ENCODE measurements around the gene CHST6.

Gene CHST6

GRCh38 chr16:75452464-75453190 lies 42.6 kb downstream of the CHST6 start:
- no peak overlapping the region for H2BK120ac ChIP-seq (ENCODE audit: low read depth, low read length)
- no peak overlapping the region for H2BK15ac ChIP-seq (ENCODE audit: low read depth, poor library complexity, severe bottlenecking)
- H3K4me3 ChIP-seq (ENCODE audit: insufficient read depth in 1 of 2, low read depth in 1 of 2, low read length in 2 of 2) = no peak overlapping the region
- 95% methylated on average over 12 of the region's 12 CpGs for WGBS
- H3K18ac ChIP-seq (ENCODE audit: low read depth in 1 of 2, low read length in 2 of 2) = no peak overlapping the region
- H3K36me3 ChIP-seq (ENCODE audit: control insufficient read depth in 1 of 2, insufficient read depth in 2 of 2, low read depth in 1 of 2, low read length in 2 of 2) = peaks cover 15 to 25% of the 10 kb centered on the region in 2 experiments
- H3K23ac ChIP-seq (ENCODE audit: low read length in 2 of 2) = no peak overlapping the region
- peak overlapping the region; percentile 26 for H2AK5ac ChIP-seq (ENCODE audit: low read length, severe bottlenecking)
- no peak overlapping the region for H3K14ac ChIP-seq (ENCODE audit: low read length in 2 of 2)
- no peak overlapping the region for H3K9ac ChIP-seq (ENCODE audit: low read length)
- no peak overlapping the region for H3K4ac ChIP-seq (ENCODE audit: low read depth in 1 of 2, low read length in 2 of 2)
- H2BK12ac ChIP-seq (ENCODE audit: low read length in 2 of 2) = no peak overlapping the region
- no peaks in the 10 kb centered on the region for H3K27me3 ChIP-seq (ENCODE audit: control insufficient read depth in 1 of 2, insufficient read depth in 1 of 2, low read length in 2 of 2)
- peaks cover 15% of the 10 kb centered on the region for H3K4me1 ChIP-seq (ENCODE audit: control insufficient read depth, insufficient read depth, low read depth, low read length)
- H4K91ac ChIP-seq (ENCODE audit: low read length) = no peak overlapping the region
- H3K4me2 ChIP-seq (ENCODE audit: low read length, poor library complexity, severe bottlenecking) = no peak overlapping the region
- no peaks in the 10 kb centered on the region for H3K9me3 ChIP-seq (ENCODE audit: control insufficient read depth, low read length)
- no peak overlapping the region for H2BK5ac ChIP-seq (ENCODE audit: low read depth, low read length, poor library complexity, severe bottlenecking)
- H2AFZ ChIP-seq (ENCODE audit: low read depth, low read length) = no peak overlapping the region
- no peak overlapping the region for H3K27ac ChIP-seq (ENCODE audit: low read length, poor library complexity, severe bottlenecking)
- no peak overlapping the region for H4K8ac ChIP-seq (ENCODE audit: low read length)
- peaks cover 29% of the 10 kb centered on the region for H3K79me1 ChIP-seq (replicated peaks; ENCODE audit: low read length, poor library complexity, severe bottlenecking)
- no peak for DNase-seq

DNA sequence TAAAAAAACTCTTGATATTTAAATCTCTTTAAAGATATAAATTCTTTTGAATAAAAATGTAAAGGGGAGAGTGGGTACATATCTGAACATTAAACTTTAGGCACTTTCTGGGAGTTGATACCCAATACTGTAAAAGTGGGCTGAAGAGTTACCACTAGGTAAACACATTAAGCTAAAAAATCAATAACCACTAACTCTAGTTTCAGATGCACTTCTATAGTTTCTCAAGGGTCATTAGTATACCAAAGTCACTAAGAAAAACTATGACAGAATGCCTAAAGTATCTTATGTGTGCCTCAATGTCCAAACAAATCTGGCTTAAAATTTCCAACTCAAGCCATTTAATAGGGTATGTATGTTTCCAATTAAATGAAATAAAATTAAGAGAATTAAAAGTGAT lies 48.8 kb downstream of the CHST6 start:
- Histone ChIP-seq H3K23ac (ENCODE audit: low read length in 2 of 2) (no peak overlapping the region), H2AK5ac (ENCODE audit: low read length, severe bottlenecking) (no peak overlapping the region), H2BK120ac (ENCODE audit: low read depth, low read length) (no peak overlapping the region), H4K91ac (ENCODE audit: low read length) (no peak overlapping the region), H3K79me1 (replicated peaks; ENCODE audit: low read length, poor library complexity, severe bottlenecking) (peaks cover 24% of the 10 kb centered on the region), H3K18ac (ENCODE audit: low read depth in 1 of 2, low read length in 2 of 2) (no peak overlapping the region), H3K9me3 (ENCODE audit: control insufficient read depth, low read length) (no peaks in the 10 kb centered on the region), H2AFZ (ENCODE audit: low read depth, low read length) (no peak overlapping the region), H3K27me3 (ENCODE audit: control insufficient read depth in 1 of 2, insufficient read depth in 1 of 2, low read length in 2 of 2) (no peaks in the 10 kb centered on the region), H3K14ac (ENCODE audit: low read length in 2 of 2) (no peak overlapping the region), H3K4me3 (ENCODE audit: insufficient read depth in 1 of 2, low read depth in 1 of 2, low read length in 2 of 2) (no peak overlapping the region), H3K4me1 (ENCODE audit: control insufficient read depth, insufficient read depth, low read depth, low read length) (no peaks in the 10 kb centered on the region), H4K8ac (ENCODE audit: low read length) (no peak overlapping the region), H3K4ac (ENCODE audit: low read depth in 1 of 2, low read length in 2 of 2) (no peak overlapping the region), H3K27ac (ENCODE audit: low read length, poor library complexity, severe bottlenecking) (no peak overlapping the region), H2BK15ac (ENCODE audit: low read depth, poor library complexity, severe bottlenecking) (no peak overlapping the region), H2BK5ac (ENCODE audit: low read depth, low read length, poor library complexity, severe bottlenecking) (no peak overlapping the region), H3K4me2 (ENCODE audit: low read length, poor library complexity, severe bottlenecking) (no peak overlapping the region), H2BK12ac (ENCODE audit: low read length in 2 of 2) (no peak overlapping the region), H3K36me3 (ENCODE audit: control insufficient read depth in 1 of 2, insufficient read depth in 2 of 2, low read depth in 1 of 2, low read length in 2 of 2) (peaks cover 16 to 37% of the 10 kb centered on the region in 2 experiments), H3K9ac (ENCODE audit: low read length) (no peak overlapping the region)
- no peak for DNase-seq

- H4K8ac ChIP-seq (ENCODE audit: low read length) = no peak overlapping the region
- H2BK120ac ChIP-seq (ENCODE audit: low read depth, low read length) = no peak overlapping the region
- no peak overlapping the region for H2BK15ac ChIP-seq (ENCODE audit: low read depth, poor library complexity, severe bottlenecking)
- peaks cover 14 to 30% of the 10 kb centered on the region in 2 experiments for H3K36me3 ChIP-seq (ENCODE audit: control insufficient read depth in 1 of 2, insufficient read depth in 2 of 2, low read depth in 1 of 2, low read length in 2 of 2)
- no peak overlapping the region for H2BK5ac ChIP-seq (ENCODE audit: low read depth, low read length, poor library complexity, severe bottlenecking)
- H3K23ac ChIP-seq (ENCODE audit: low read length in 2 of 2) = no peak overlapping the region
- no peak overlapping the region for H3K14ac ChIP-seq (ENCODE audit: low read length in 2 of 2)
- H2AFZ ChIP-seq (ENCODE audit: low read depth, low read length) = no peak overlapping the region
- 87% methylated on average over 3 of the region's 5 CpGs for WGBS
- no peak for DNase-seq
- H3K4ac ChIP-seq (ENCODE audit: low read depth in 1 of 2, low read length in 2 of 2) = no peak overlapping the region
- no peak overlapping the region for H3K4me3 ChIP-seq (ENCODE audit: insufficient read depth in 1 of 2, low read depth in 1 of 2, low read length in 2 of 2)
- no peaks in the 10 kb centered on the region for H3K4me1 ChIP-seq (ENCODE audit: control insufficient read depth, insufficient read depth, low read depth, low read length)
- no peak overlapping the region for H4K91ac ChIP-seq (ENCODE audit: low read length)
- no peak overlapping the region for H2AK5ac ChIP-seq (ENCODE audit: low read length, severe bottlenecking)
- H2BK12ac ChIP-seq (ENCODE audit: low read length in 2 of 2) = no peak overlapping the region
- no peak overlapping the region for H3K27ac ChIP-seq (ENCODE audit: low read length, poor library complexity, severe bottlenecking)
- no peak overlapping the region for H3K9ac ChIP-seq (ENCODE audit: low read length)
- no peaks in the 10 kb centered on the region for H3K9me3 ChIP-seq (ENCODE audit: control insufficient read depth, low read length)
- no peaks in the 10 kb centered on the region for H3K27me3 ChIP-seq (ENCODE audit: control insufficient read depth in 1 of 2, insufficient read depth in 1 of 2, low read length in 2 of 2)
- peaks cover 19% of the 10 kb centered on the region for H3K79me1 ChIP-seq (replicated peaks; ENCODE audit: low read length, poor library complexity, severe bottlenecking)
- no peak overlapping the region for H3K18ac ChIP-seq (ENCODE audit: low read depth in 1 of 2, low read length in 2 of 2)
- H3K4me2 ChIP-seq (ENCODE audit: low read length, poor library complexity, severe bottlenecking) = no peak overlapping the region
Measured at GRCh38 chr16:75445298-75445697, 49.9 kb downstream of the CHST6 start.

- peak; percentile 34 for DNase-seq
- H2BK15ac ChIP-seq (ENCODE audit: low read depth, poor library complexity, severe bottlenecking) = no peak overlapping the region
- WGBS = no CpG with 5 or more reads among the region's 3 CpGs
- H2BK5ac ChIP-seq (ENCODE audit: low read depth, low read length, poor library complexity, severe bottlenecking) = no peak overlapping the region
- no peak overlapping the region for H4K8ac ChIP-seq (ENCODE audit: low read length)
- no peak overlapping the region for H2BK12ac ChIP-seq (ENCODE audit: low read length in 2 of 2)
- H3K9me3 ChIP-seq (ENCODE audit: control insufficient read depth, low read length) = no peaks in the 10 kb centered on the region
- H3K27ac ChIP-seq (ENCODE audit: low read length, poor library complexity, severe bottlenecking) = no peak overlapping the region
- no peak overlapping the region for H3K18ac ChIP-seq (ENCODE audit: low read depth in 1 of 2, low read length in 2 of 2)
- no peak overlapping the region for H3K4me3 ChIP-seq (ENCODE audit: insufficient read depth in 1 of 2, low read depth in 1 of 2, low read length in 2 of 2)
- H2BK120ac ChIP-seq (ENCODE audit: low read depth, low read length) = no peak overlapping the region
- peaks cover 11% of the 10 kb centered on the region for H3K79me1 ChIP-seq (replicated peaks; ENCODE audit: low read length, poor library complexity, severe bottlenecking)
- H3K36me3 ChIP-seq (ENCODE audit: control insufficient read depth in 1 of 2, insufficient read depth in 2 of 2, low read depth in 1 of 2, low read length in 2 of 2) = peaks cover 9 to 18% of the 10 kb centered on the region in 2 experiments
- no peak overlapping the region for H3K23ac ChIP-seq (ENCODE audit: low read length in 2 of 2)
- H4K91ac ChIP-seq (ENCODE audit: low read length) = no peak overlapping the region
- no peak overlapping the region for H3K4ac ChIP-seq (ENCODE audit: low read depth in 1 of 2, low read length in 2 of 2)
- H3K4me2 ChIP-seq (ENCODE audit: low read length, poor library complexity, severe bottlenecking) = no peak overlapping the region
- H3K14ac ChIP-seq (ENCODE audit: low read length in 2 of 2) = no peak overlapping the region
- H3K4me1 ChIP-seq (ENCODE audit: control insufficient read depth, insufficient read depth, low read depth, low read length) = no peaks in the 10 kb centered on the region
- no peak overlapping the region for H3K9ac ChIP-seq (ENCODE audit: low read length)
- H3K27me3 ChIP-seq (ENCODE audit: control insufficient read depth in 1 of 2, insufficient read depth in 1 of 2, low read length in 2 of 2) = no peaks in the 10 kb centered on the region
- H2AFZ ChIP-seq (ENCODE audit: low read depth, low read length) = no peak overlapping the region
- H2AK5ac ChIP-seq (ENCODE audit: low read length, severe bottlenecking) = no peak overlapping the region
Measured at GRCh38 chr16:75443298-75443697, 51.9 kb downstream of the CHST6 start.

Data from mesenchymal stem cell (in vitro differentiated cells and primary cell).